ENCODE measurements around the gene TRIM28. TPM values are rescaled to one million over a fixed set of nuclear protein-coding genes. Genes with fewer than 3 reads are reported as not detected.

TRIM28 gene
- polyA plus RNA-seq, 1 experiment, result 476 TPM

DNA sequence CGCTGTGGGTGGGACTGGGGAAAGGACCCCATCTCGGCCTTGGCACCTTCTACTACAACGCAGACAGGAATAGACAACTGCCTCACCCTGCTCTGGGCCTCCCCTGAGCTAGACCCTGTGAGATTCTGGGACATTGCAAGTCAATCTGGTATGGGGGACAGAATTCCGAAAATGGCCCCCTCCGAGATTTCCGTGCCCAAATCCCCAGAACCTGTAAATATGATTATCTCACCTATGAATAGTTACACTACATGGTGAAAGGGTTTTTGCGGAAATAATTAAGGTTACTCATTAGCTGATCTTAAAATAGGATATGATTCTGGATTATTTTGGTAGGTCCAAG is 23.6 kb upstream of the TRIM28 start:
- DNase-seq (ENCODE audit: low read depth), result no peak
- peak overlapping the region; percentile 73 for H3K4me3 ChIP-seq (ENCODE audit: low read depth, low read length)
- CTCF ChIA-PET, result interaction anchor here (0.7 to 5.4 kb wide), 31 partner anchors 11 to 220 kb away, joined by 3 to 66 read pairs (median 4); partner anchors contain the start of genes CHMP2A, TRIM28, UBE2M and ZNF324B
- TF ChIP-seq, protein P1, sequence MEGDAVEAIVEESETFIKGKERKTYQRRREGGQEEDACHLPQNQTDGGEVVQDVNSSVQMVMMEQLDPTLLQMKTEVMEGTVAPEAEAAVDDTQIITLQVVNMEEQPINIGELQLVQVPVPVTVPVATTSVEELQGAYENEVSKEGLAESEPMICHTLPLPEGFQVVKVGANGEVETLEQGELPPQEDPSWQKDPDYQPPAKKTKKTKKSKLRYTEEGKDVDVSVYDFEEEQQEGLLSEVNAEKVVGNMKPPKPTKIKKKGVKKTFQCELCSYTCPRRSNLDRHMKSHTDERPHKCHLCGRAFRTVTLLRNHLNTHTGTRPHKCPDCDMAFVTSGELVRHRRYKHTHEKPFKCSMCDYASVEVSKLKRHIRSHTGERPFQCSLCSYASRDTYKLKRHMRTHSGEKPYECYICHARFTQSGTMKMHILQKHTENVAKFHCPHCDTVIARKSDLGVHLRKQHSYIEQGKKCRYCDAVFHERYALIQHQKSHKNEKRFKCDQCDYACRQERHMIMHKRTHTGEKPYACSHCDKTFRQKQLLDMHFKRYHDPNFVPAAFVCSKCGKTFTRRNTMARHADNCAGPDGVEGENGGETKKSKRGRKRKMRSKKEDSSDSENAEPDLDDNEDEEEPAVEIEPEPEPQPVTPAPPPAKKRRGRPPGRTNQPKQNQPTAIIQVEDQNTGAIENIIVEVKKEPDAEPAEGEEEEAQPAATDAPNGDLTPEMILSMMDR (IDR thresholded peaks at IDR 0.05; ENCODE audit: insufficient read depth, low read depth, low read length), result no peak
- POLR2A ChIA-PET, result interaction anchor here (0.7 to 1.3 kb wide), 2 partner anchors 24 to 39 kb away, joined by 3 to 8 read pairs; partner anchors contain the start of gene TRIM28
- H3K27me3 ChIP-seq (ENCODE audit: control insufficient read depth, insufficient read depth, low read length), result no peaks in the 10 kb centered on the region
- peaks cover 9% of the 10 kb centered on the region for H3K36me3 ChIP-seq (ENCODE audit: control insufficient read depth, insufficient read depth, low read length)

- peaks cover 6% of the 10 kb centered on the region for H3K36me3 ChIP-seq (ENCODE audit: control insufficient read depth, insufficient read depth, low read length)
- H3K4me3 ChIP-seq (ENCODE audit: low read depth, low read length), result no peak overlapping the region
- ChIA-PET POLR2A (no interaction called here), CTCF (interaction anchor here (5.4 kb wide), 1 partner anchor 58 kb away, joined by 66 read pairs; no protein-coding TSS in a partner anchor)
- no peaks in the 10 kb centered on the region for H3K27me3 ChIP-seq (ENCODE audit: control insufficient read depth, insufficient read depth, low read length)
- TF ChIP-seq, protein P1 (IDR thresholded peaks at IDR 0.05; ENCODE audit: insufficient read depth, low read depth, low read length), result no peak
- no peak for DNase-seq (ENCODE audit: low read depth)
These were observed 22.2 kb upstream of the TRIM28 start for GRCh38 chr19:58521651-58522050.

DNA sequence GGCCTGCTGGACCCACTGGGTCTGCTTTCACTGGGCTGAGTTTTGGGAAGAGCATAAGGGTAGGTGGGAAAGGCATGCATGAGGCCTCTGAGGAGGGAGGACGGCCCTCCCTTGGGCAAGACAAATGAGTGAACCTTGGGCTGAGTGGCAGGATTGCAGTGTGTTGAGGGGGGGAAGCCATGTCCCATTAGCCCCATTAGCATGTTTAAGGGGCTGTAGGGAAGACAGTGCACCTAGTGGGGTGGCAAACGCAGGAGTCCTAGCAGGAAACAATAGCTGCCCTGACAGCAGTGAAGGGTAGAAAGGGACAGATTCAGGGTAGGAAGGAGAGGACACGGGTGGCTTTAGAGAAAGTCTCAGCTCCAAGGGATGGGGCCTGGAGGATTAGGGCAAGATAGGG is 21.2 kb upstream of the TRIM28 start:
- no peaks in the 10 kb centered on the region for H3K27me3 ChIP-seq (ENCODE audit: control insufficient read depth, insufficient read depth, low read length)
- no peak for DNase-seq (ENCODE audit: low read depth)
- no peaks in the 10 kb centered on the region for H3K36me3 ChIP-seq (ENCODE audit: control insufficient read depth, insufficient read depth, low read length)
- POLR2A ChIA-PET, result no interaction called here
- no peak overlapping the region for H3K4me3 ChIP-seq (ENCODE audit: low read depth, low read length)
- CTCF ChIA-PET, result no interaction called here
- TF ChIP-seq, protein P1 (IDR thresholded peaks at IDR 0.05; ENCODE audit: insufficient read depth, low read depth, low read length), result no peak

DNA sequence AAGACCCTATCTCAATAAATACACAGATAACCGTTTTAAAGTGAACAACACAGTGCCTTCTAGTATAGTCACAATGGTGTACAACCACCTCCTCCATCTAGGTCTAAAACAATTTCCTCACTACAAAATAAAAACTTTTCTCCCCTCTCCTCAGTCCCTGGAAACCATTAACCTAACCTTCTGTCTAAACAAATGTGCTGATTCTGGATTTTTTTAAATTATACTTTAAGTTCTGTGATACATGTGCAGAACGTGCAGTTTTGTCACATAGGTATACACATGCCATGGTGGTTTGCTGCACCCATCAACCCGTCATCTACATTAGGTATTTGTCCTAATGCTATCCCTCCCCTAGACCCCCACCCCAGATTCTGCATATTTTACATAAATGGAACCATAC is 14.5 kb upstream of the TRIM28 start:
- TF ChIP-seq, protein P1 (IDR thresholded peaks at IDR 0.05; ENCODE audit: insufficient read depth, low read depth, low read length), result no peak
- Histone ChIP-seq H3K4me3 (ENCODE audit: low read depth, low read length) (no peak overlapping the region), H3K27me3 (ENCODE audit: control insufficient read depth, insufficient read depth, low read length) (peaks cover 9% of the 10 kb centered on the region), H3K36me3 (ENCODE audit: control insufficient read depth, insufficient read depth, low read length) (no peaks in the 10 kb centered on the region)
- POLR2A ChIA-PET, result no interaction called here
- CTCF ChIA-PET, result no interaction called here
- no peak for DNase-seq (ENCODE audit: low read depth)

GRCh38 chr19:58531034-58531840 is 12.6 kb upstream of the TRIM28 start:
- ChIA-PET CTCF (interaction anchor here (4.3 kb wide), 1 partner anchor 12 kb away, joined by 21 read pairs; the partner anchor contains the start of gene ZBTB45), POLR2A (no interaction called here)
- Histone ChIP-seq H3K4me3 (ENCODE audit: low read depth, low read length) (no peak overlapping the region), H3K27me3 (ENCODE audit: control insufficient read depth, insufficient read depth, low read length) (peaks cover 9% of the 10 kb centered on the region), H3K36me3 (ENCODE audit: control insufficient read depth, insufficient read depth, low read length) (no peaks in the 10 kb centered on the region)
- no peak for DNase-seq (ENCODE audit: low read depth)
- TF ChIP-seq, protein P1 (IDR thresholded peaks at IDR 0.05; ENCODE audit: insufficient read depth, low read depth, low read length), result no peak

All from BJ (cell line).